WERI-Rb-1 (cell line): ENCODE measurements around the gene TBC1D9B.

ENCODE experiments used
- DNase-seq: peaks from one replicate; pipeline ENCODE4 v3.0.0-alpha.2; 2020
- H3K27ac ChIP-seq: fragments of 250-450 bp; sonication (Bioruptor Pico); 2 replicates; pipeline ENCODE4 v1.5.1; 2020; ENCODE audit warnings: mild to moderate bottlenecking, moderate library complexity
- H3K27me3 ChIP-seq: fragments of 250-450 bp; sonication (Bioruptor Pico); 2 replicates; pipeline ENCODE4 v1.5.1; 2021; ENCODE audit warnings: mild to moderate bottlenecking, low read depth, moderate library complexity; ENCODE audit not compliant: insufficient read depth, severe bottlenecking
- H3K36me3 ChIP-seq: fragments of 250-450 bp; sonication (Bioruptor Pico); 2 replicates; pipeline ENCODE4 v1.5.1; 2020; ENCODE audit warnings: mild to moderate bottlenecking, moderate library complexity
- H3K4me3 ChIP-seq: 2 replicates; pipeline ENCODE4 v1.5.1; 2011; ENCODE audit warnings: low read depth, mild to moderate bottlenecking, control low read depth, low read length
- H3K9me3 ChIP-seq: fragments of 250-450 bp; sonication (Bioruptor Pico); 2 replicates; pipeline ENCODE4 v1.5.1; 2021; ENCODE audit warnings: mild to moderate bottlenecking, moderate library complexity; ENCODE audit not compliant: severe bottlenecking
- TF ChIP-seq, protein P1 (sequence below): IDR thresholded peaks from 2 replicates; pipeline ENCODE4 v1.5.1; 2011; ENCODE audit warnings: low read depth, mild to moderate bottlenecking, control low read depth, inconsistent platforms, low read length

The TBC1D9B gene

DNA sequence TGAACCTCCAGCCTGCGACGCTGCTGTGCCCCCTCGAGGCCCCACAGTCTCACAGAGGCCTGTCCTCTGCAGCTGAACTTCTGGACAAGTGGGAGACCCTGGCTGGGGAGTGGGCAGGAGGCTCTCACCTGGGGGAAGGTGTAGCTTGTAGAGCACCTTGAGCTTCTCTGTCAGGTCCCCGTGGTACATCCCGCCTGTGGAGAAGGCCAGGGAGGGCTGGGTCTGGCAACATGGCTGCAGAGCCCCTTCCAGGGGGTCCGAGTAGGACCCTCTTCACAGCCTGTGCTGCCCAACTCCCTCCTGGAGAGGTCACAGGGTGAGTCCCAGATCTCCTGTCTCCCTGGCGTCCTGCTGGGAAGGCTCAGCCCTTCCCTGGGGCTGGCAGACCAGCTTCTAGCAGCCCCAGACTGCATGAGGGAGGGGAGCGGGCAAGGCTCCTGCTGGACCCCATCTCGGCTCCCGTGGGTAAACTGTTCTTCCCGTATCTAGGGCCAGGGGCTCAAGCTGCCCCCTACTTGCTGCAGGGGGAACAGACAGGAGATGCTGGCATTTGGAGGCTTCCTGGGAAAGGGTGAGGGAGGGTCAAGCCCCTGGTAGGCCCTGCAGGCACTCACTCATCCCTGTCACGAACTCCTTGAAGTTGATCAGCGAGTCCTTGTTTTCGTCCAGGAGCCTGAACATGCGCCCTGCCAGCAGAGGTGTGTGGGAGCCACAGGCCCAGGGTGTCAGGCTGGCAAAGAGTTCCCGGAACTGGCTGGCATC lies 37.9 kb downstream of the TBC1D9B start:
- DNase-seq, result no peak
- Histone ChIP-seq H3K27ac (no peak overlapping the region), H3K9me3 (no peaks in the 10 kb centered on the region), H3K4me3 (no peak overlapping the region), H3K36me3 (peaks cover 4% of the 10 kb centered on the region; the same call in 1 of the 2 replicates), H3K27me3 (no peaks in the 10 kb centered on the region)
- TF ChIP-seq, protein P1, sequence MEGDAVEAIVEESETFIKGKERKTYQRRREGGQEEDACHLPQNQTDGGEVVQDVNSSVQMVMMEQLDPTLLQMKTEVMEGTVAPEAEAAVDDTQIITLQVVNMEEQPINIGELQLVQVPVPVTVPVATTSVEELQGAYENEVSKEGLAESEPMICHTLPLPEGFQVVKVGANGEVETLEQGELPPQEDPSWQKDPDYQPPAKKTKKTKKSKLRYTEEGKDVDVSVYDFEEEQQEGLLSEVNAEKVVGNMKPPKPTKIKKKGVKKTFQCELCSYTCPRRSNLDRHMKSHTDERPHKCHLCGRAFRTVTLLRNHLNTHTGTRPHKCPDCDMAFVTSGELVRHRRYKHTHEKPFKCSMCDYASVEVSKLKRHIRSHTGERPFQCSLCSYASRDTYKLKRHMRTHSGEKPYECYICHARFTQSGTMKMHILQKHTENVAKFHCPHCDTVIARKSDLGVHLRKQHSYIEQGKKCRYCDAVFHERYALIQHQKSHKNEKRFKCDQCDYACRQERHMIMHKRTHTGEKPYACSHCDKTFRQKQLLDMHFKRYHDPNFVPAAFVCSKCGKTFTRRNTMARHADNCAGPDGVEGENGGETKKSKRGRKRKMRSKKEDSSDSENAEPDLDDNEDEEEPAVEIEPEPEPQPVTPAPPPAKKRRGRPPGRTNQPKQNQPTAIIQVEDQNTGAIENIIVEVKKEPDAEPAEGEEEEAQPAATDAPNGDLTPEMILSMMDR, result no peak

DNA sequence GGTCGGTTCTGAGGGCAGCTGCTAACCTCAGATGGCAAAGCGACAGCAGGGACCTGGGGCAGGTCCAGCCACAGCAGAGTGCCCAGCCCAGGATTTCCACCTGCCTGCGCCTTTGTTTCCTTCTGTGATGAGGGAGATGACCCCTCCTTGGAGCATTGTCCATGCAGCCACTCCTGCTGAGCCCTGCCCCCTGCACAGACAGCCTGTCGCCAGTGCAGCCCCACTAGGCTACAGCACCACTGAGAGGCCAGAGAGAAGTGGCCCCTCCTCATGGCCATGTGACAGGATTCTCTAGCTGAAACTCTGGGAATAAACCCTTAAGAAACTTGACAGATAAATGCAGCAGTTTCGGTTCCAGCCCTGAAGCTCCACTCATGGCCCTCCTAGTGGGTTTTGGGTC lies 38.6 kb downstream of the TBC1D9B start:
- H3K4me3 ChIP-seq, result no peak overlapping the region
- no peaks in the 10 kb centered on the region for H3K9me3 ChIP-seq
- no peak for DNase-seq
- no peaks in the 10 kb centered on the region for H3K27me3 ChIP-seq
- TF ChIP-seq, protein P1, result no peak
- peaks cover 4% of the 10 kb centered on the region; the same call in 1 of the 2 replicates for H3K36me3 ChIP-seq
- no peak overlapping the region for H3K27ac ChIP-seq

DNA sequence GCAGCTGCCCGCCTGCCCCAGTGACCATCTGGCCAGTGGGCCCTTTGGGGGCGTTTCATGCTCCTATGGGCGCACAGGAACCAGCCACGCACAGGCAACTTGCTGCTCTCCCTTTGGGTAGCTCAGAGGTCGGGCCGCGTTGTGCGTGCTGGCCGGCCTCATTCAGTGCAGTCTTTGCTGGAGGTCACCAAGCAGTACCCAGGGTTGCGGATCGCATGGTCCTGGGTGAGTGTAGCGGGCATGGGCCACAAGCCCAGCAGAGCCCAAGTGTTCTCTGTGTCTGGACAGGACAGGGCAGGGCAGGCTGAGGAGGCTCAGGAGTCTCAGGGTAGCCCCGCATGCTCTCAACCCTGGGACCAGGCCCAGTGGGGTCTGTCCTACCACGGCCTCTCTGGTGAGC lies 39.2 kb downstream of the TBC1D9B start:
- Histone ChIP-seq H3K27ac (no peak overlapping the region), H3K36me3 (peaks cover 4% of the 10 kb centered on the region; the same call in 1 of the 2 replicates)
- no peak for DNase-seq

DNA sequence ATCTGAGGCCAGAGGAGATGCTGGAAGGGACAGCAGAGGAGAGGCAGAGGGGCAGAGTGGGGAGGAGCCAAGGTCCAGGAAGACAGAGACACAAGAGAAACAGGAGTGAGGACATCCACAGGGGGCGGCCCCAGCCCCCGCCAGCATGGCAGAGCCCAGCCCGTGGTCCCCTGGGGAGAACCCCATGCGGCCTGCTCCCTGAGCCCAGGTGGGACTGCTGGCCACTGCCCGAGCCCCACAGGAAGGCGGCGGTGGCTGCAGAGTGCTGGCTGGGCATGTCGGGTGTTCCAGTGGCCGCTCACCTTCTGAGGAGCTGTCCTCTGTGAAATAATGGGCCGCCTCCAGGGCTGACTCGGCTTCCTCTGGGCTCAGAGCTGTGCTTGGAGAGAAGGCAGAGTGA lies 40.2 kb downstream of the TBC1D9B start:
- Histone ChIP-seq H3K9me3 (no peaks in the 10 kb centered on the region), H3K27ac (no peak overlapping the region), H3K36me3 (peaks cover 4% of the 10 kb centered on the region; the same call in 1 of the 2 replicates), H3K27me3 (no peaks in the 10 kb centered on the region), H3K4me3 (no peak overlapping the region)
- TF ChIP-seq, protein P1, result no peak
- DNase-seq, result no peak

More for the DNA sequence above, 39.2 kb downstream of the TBC1D9B start:
- no peaks in the 10 kb centered on the region for H3K27me3 ChIP-seq
- TF ChIP-seq, protein P1, result no peak
- H3K9me3 ChIP-seq, result no peaks in the 10 kb centered on the region
- H3K4me3 ChIP-seq, result no peak overlapping the region

DNA sequence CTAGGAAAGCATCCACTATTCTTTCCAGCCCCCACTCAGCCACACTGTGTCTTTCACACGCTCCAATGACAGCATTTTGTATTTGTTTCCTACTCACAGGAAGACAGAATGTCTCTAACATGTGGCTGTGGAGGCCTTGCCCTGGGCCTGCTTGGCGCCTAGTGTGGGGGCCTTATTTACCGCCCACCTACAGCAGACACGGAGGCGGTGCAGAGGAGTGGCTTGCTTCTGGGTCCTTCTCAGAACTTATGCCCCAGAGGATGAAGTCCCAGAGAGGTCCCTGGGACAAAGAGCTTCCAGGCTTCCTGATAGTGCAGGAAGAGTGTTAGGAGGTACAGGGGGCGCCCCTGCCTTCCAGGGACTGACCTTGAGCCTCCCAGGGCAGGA lies 40.6 kb downstream of the TBC1D9B start:
- Histone ChIP-seq H3K27ac (no peak overlapping the region), H3K36me3 (peaks cover 4% of the 10 kb centered on the region; the same call in 1 of the 2 replicates), H3K4me3 (no peak overlapping the region), H3K27me3 (no peaks in the 10 kb centered on the region), H3K9me3 (no peaks in the 10 kb centered on the region)
- DNase-seq, result no peak
- TF ChIP-seq, protein P1, result no peak
